GM19463 (cell line): Measurements from ENCODE around the gene TSSK3.

Experiments used
- ATAC-seq: cut with Tn5 transposase; IDR thresholded peaks from one replicate; pipeline ENCODE4 v1.9.1; 2021; ENCODE audit warnings: mild to moderate bottlenecking, moderate library complexity; ENCODE audit not compliant: unreplicated experiment

TSSK3 gene

DNA sequence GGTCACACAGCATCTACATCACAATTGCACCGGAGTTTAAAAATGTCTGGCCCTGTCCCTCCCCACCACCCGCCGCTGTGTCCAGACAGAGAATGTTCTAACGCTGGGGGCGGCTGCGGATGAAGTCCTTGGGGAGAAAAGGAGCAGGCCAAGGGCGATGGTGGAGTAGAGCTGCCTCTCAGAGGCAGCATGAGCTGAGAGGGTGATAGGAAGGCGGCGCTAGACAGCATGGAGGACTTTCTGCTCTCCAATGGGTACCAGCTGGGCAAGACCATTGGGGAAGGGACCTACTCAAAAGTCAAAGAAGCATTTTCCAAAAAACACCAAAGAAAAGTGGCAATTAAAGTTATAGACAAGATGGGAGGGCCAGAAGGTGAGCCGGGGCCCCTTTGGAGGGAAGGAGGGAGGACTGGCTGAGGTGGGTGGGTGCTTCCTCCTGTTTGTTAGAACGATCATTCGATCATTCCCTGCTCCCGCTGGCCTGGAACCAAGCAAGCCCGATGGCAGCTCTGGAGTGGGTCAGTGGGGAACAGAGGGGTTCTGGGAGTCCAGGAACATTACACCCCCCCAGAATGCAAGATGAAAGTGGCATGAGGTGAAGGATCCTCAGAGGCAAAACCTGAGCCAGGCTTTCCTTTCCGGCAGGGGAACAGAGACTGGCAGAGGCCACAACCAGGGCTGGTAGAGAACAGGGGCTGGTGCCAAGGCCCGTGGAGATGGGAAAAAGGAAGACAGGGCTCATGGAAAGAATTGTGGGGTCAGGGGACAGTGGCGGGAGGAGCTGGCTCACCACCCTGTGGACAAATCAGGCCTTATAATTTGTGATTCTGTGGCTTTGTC is at the start of gene TSSK3, which contains the start of gene FAM229A:
TSS of gene TSSK3 (plus strand) at position 66 of the 840 bp plus-strand sequence. CDS start at position 229, 163 bp downstream.
TSS of gene FAM229A (minus strand) at position 12 of the 840 bp plus-strand sequence. CDS start 394 bp downstream, outside the sequence.
- no peak for ATAC-seq

DNA sequence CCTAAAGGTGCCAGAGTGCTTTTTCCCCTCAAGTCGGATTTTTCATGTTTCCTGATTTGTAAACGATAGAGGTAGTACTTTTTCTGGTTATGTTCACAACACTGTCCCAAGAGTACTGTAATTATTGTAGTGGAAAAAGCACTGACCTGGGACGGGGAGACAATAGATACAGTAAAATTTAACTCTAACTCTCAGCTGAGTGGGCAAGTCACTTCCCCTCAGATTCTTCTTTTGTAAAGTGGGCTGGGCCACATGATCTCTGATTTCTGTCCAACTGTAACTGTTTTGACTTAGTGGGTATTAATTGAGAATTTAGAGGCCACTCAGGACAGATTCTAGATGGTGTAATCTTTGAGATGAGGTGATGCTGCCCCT is 45.4 kb upstream of the TSSK3 start:
- no peak for ATAC-seq

DNA sequence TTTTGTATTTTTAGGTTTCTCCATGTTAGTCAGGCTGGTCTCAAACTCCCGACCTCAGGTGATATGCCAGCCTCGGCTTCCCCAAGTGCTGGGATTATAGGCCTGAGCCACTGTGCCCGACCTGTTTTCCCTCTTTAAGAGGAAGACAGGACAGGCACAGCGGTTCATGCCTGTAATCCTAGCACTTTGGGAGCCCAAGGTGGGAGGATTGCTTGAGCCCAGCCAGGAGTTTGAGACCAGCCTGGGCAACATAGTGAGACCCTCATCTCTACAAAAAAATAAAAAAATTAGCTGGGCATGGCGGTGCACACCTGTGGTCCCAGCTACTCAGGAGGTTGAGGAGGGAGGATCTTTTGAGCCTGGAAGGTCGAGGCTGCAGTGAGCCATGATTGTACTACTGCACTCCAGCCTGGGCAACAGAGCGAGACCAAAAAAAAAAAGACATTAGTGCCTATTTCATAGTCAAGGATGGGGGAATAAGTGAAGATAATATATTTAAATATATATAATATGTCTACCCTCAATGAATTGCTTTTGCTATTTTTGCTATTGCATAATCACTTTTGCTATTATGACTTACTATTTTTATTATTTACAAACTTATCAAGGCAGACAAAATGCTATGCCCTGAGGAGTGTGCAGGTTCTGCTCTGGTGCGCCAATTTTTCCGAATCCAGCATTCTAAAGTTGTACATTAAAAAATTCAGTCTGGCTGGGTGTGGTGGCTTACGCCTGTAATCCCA is 44.0 kb upstream of the TSSK3 start:
- no peak for ATAC-seq

- no peak for ATAC-seq
Measured at GRCh38 chr1:32321712-32322291, 40.5 kb upstream of the TSSK3 start.

GRCh38 chr1:32327204-32327603 is 35.1 kb upstream of the TSSK3 start:
- no peak for ATAC-seq

GRCh38 chr1:32329931-32330466 is 32.3 kb upstream of the TSSK3 start:
- no peak for ATAC-seq

DNA sequence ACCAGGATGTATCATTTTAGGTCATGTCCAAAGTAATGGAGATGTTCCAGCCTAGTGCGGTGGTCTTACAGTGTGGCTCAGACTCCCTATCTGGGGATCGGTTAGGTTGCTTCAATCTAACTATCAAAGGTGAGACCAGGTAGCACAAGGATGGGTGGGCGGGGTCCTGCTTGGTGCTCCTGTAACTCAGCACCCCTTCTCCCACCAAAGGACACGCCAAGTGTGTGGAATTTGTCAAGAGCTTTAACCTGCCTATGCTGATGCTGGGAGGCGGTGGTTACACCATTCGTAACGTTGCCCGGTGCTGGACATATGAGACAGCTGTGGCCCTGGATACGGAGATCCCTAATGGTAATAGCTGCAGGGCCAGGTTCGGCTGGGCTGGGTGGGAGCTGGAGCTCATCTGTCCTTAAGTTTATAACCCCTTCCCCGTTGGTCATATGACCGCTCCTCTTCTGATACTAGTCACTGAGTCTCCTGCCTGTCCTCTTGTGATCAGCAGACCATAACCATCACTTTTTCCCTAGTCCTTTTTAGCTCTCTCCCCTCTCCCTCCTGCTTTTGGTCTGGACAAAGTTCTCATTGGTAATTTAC is 31.7 kb upstream of the TSSK3 start:
- no peak for ATAC-seq

- ATAC-seq, result no peak
Measured at GRCh38 chr1:32331549-32331948, 30.8 kb upstream of the TSSK3 start.

- no peak for ATAC-seq
Measured at GRCh38 chr1:32332290-32333079, 29.9 kb upstream of the TSSK3 start.

- ATAC-seq, result no peak
Measured at GRCh38 chr1:32333251-32333963, 28.9 kb upstream of the TSSK3 start.

- ATAC-seq, result no peak
Measured at GRCh38 chr1:32334274-32334861, 28.0 kb upstream of the TSSK3 start.

- no peak for ATAC-seq
Measured at GRCh38 chr1:32334864-32335534, 27.3 kb upstream of the TSSK3 start.

- no peak for ATAC-seq
Measured at GRCh38 chr1:32335535-32335789, 26.9 kb upstream of the TSSK3 start.

GRCh38 chr1:32335790-32336590 is 26.3 kb upstream of the TSSK3 start, which contains the start of gene MARCKSL1:
Gene MARCKSL1, minus strand, starts transcription at chr1:32336233. Its CDS starts 200 bp downstream, at chr1:32336033.
- peak; percentile 29 for ATAC-seq

- no peak for ATAC-seq
Measured at GRCh38 chr1:32336591-32336932, 25.8 kb upstream of the TSSK3 start.

- ATAC-seq, result peak; percentile 30
Measured at GRCh38 chr1:32336963-32337675, 25.2 kb upstream of the TSSK3 start.

DNA sequence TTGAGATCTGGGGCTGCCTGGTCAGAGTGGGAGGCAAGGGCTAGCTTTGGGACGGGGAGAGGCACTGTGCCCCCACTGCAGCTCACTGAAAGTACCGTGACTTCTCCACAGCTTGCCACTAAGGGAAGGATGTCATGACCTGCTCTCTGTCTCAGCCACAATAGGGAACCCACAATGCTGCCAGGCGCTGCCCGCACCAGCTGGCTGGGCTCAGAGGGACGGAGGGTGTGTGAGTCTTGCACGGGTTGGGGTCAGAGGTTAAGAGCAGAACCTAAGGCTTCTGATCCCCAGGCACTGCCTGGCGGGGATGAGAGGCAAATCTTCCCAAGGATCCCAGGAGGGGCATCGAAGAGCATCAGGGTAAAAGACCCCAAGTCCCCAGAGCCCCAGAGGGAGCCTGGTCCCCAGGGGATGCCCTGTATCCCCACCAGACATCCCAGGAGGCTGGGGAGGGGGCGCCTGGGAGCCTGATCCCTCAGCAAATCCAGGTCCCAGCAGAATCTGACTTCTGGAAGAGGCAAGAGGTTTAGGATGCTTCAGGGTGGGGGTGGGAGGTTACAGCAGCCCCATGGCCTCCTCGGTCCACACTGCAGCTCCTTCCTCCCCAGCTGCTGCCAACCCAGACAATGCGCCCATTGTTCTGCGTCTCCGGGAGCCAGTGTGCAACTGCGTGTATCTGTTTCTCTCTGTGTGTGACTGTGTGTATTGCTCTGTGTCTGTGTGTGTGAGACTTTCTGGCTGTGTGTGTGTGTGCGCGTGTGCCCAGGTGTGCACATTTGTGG is 24.3 kb upstream of the TSSK3 start:
- peak; percentile 33 for ATAC-seq
